Activated B cell treated with CpG ODN at 0.5 μM for 24 hours (primary cell): ENCODE results near the gene ZFP36. TPM values are rescaled to one million over a fixed set of nuclear protein-coding genes. Genes with fewer than 3 reads are reported as not detected.
"Not testable (repeated sequence)": the region's sequence is repeated elsewhere in the genome, so short reads cannot be mapped to it uniquely, and the experiment has no call there.

ENCODE experiments used
- ATAC-seq: fragments of 200-7000 bp; cut with Tn5 transposase; one replicate; pipeline ENCODE4 v1.10.0; 2021; ENCODE audit warnings: low read depth, mild to moderate bottlenecking, moderate library complexity
- CTCF ChIA-PET: fragments of 350-600 bp; sonication (Branson Sonifier 250); formaldehyde crosslinking; loops from one replicate; lab custom pipeline; 2021; ENCODE audit warnings: antibody characterized with exemption; lab: Charles Lee
- POLR2A ChIA-PET: fragments of 350-600 bp; sonication (Branson Sonifier 250); formaldehyde crosslinking; loops from one replicate; lab custom pipeline; 2021; ENCODE audit warnings: antibody characterized with exemption; lab: Charles Lee
- DNase-seq: peaks from one replicate; pipeline ENCODE4 v3.0.0; 2022
- H3K27ac Mint-ChIP-seq: one replicate; pipeline ENCODE4 v1.8.0; 2020; ENCODE audit warnings: mixed read lengths
- H3K27me3 Mint-ChIP-seq: one replicate; pipeline ENCODE4 v1.8.0; 2021; ENCODE audit warnings: mixed read lengths
- H3K36me3 Mint-ChIP-seq: one replicate; pipeline ENCODE4 v1.8.0; 2021; ENCODE audit warnings: low read depth, mixed read lengths
- H3K4me1 Mint-ChIP-seq: one replicate; pipeline ENCODE4 v1.8.0; 2021; ENCODE audit warnings: mixed read lengths
- H3K4me3 Mint-ChIP-seq: one replicate; pipeline ENCODE4 v1.8.0; 2020; ENCODE audit warnings: mild to moderate bottlenecking, mixed read lengths
- H3K9me3 Mint-ChIP-seq: one replicate; pipeline ENCODE4 v1.8.0; 2020; ENCODE audit warnings: mixed read lengths
- CTCF ChIP-seq: fragments of 200-600 bp; IDR thresholded peaks from one replicate; pipeline ENCODE4 v1.8.0; 2022; ENCODE audit warnings: antibody characterized with exemption, mild to moderate bottlenecking
- intact Hi-C: fragments of 100-400 bp; cut with micrococcal nuclease; formaldehyde crosslinking; loops from one replicate; pipeline ENCODE4 v1.15.1; 2024
- total RNA-seq: library from RNA; stranded (reverse); gene quantifications from 2 replicates; pipeline ENCODE4 v1.2.3, GENCODE V29; 2022

The ZFP36 gene
- total RNA-seq, 1 donor from 2014 or later, result 206 TPM

GRCh38 chr19:39372941-39373340 is 33.7 kb upstream of the ZFP36 start:
- intact Hi-C loops, result no loop called here

GRCh38 chr19:39375929-39376328 is 30.7 kb upstream of the ZFP36 start:
- intact Hi-C loops, result no loop called here
- no peak for TF ChIP-seq CTCF
- no peak for DNase-seq
- ATAC-seq, result no peak
- Mint-ChIP-seq H3K4me3 (no peak overlapping the region), H3K27me3 (no peaks in the 10 kb centered on the region), H3K36me3 (peaks cover 76% of the 10 kb centered on the region), H3K4me1 (no peaks in the 10 kb centered on the region), H3K9me3 (no peaks in the 10 kb centered on the region), H3K27ac (no peak overlapping the region)
- ChIA-PET CTCF (no interaction called here), POLR2A (interaction anchor here (1.1 kb wide), 1 partner anchor 15 kb away, joined by 3 read pairs; the partner anchor contains the start of gene MED29)

More at GRCh38 chr19:39372941-39373340, 33.7 kb upstream of the ZFP36 start:
- H3K4me1 Mint-ChIP-seq, result no peaks in the 10 kb centered on the region
- no peak for TF ChIP-seq CTCF
- no peaks in the 10 kb centered on the region for H3K27me3 Mint-ChIP-seq
- POLR2A ChIA-PET, result no interaction called here
- no peak for DNase-seq
- ATAC-seq, result no peak
- H3K4me3 Mint-ChIP-seq, result no peak overlapping the region
- peaks cover 76% of the 10 kb centered on the region for H3K36me3 Mint-ChIP-seq
- no peak overlapping the region for H3K27ac Mint-ChIP-seq
- CTCF ChIA-PET, result no interaction called here
- no peaks in the 10 kb centered on the region for H3K9me3 Mint-ChIP-seq

- ChIA-PET POLR2A (no interaction called here), CTCF (interaction anchor here (1.1 kb wide), 1 partner anchor 24 kb away, joined by 3 read pairs; no protein-coding TSS in a partner anchor)
- Mint-ChIP-seq H3K27ac (no peak overlapping the region), H3K4me3 (no peak overlapping the region), H3K9me3 (no peaks in the 10 kb centered on the region), H3K36me3 (peaks cover 82% of the 10 kb centered on the region), H3K4me1 (no peaks in the 10 kb centered on the region), H3K27me3 (no peaks in the 10 kb centered on the region)
- intact Hi-C loops, result no loop called here
- no peak for TF ChIP-seq CTCF
- DNase-seq (no peak), ATAC-seq (no peak)
Measured at GRCh38 chr19:39377373-39378362, 29.0 kb upstream of the ZFP36 start.

- H3K27ac Mint-ChIP-seq, ATAC-seq, H3K4me1 Mint-ChIP-seq, CTCF ChIA-PET, H3K9me3 Mint-ChIP-seq, H3K27me3 Mint-ChIP-seq, H3K4me3 Mint-ChIP-seq, POLR2A ChIA-PET, intact Hi-C loops, DNase-seq: not testable (repeated sequence)
- H3K36me3 Mint-ChIP-seq, result peaks cover 92% of the 10 kb centered on the region
Measured at GRCh38 chr19:39379366-39379765, 27.3 kb upstream of the ZFP36 start.

GRCh38 chr19:39379865-39380396 is 26.7 kb upstream of the ZFP36 start:
- Mint-ChIP-seq H3K9me3 (no peaks in the 10 kb centered on the region), H3K27me3 (no peaks in the 10 kb centered on the region), H3K27ac (no peak overlapping the region), H3K4me1 (no peaks in the 10 kb centered on the region), H3K4me3 (no peak overlapping the region), H3K36me3 (peaks cover 93% of the 10 kb centered on the region)
- ChIA-PET POLR2A (no interaction called here), CTCF (no interaction called here)
- DNase-seq, result no peak
- intact Hi-C loops, result no loop called here
- no peak for TF ChIP-seq CTCF
- ATAC-seq, result no peak
